ENCODE data around the gene SMYD3.

- no peak for TF ChIP-seq CTCF (IDR thresholded peaks at IDR 0.05 in 8 of 11, conservative IDR thresholded peaks at IDR 0.05 in 3 of 11)
- TF ChIP-seq POLR2A (IDR thresholded peaks at IDR 0.05), result no peak
- TF ChIP-seq POLR2AphosphoS5 (IDR thresholded peaks at IDR 0.05), result no peak
Observed at GRCh38 chr1:245786948-245787347, 720.1 kb downstream of the SMYD3 start.

Measured in spleen (tissue), 7 donors.